ENCODE data around the gene PPIF.

DNA sequence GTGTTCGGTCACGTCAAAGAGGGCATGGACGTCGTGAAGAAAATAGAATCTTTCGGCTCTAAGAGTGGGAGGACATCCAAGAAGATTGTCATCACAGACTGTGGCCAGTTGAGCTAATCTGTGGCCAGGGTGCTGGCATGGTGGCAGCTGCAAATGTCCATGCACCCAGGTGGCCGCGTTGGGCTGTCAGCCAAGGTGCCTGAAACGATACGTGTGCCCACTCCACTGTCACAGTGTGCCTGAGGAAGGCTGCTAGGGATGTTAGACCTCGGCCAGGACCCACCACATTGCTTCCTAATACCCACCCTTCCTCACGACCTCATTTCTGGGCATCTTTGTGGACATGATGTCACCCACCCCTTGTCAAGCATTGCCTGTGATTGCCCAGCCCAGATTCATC, 6.5 kb downstream of the PPIF start:
- no peak for TF ChIP-seq EGR1 (IDR thresholded peaks at IDR 0.05)
- no peak for TF ChIP-seq YY1 (IDR thresholded peaks at IDR 0.05; ENCODE audit: low read depth)
- TF ChIP-seq, protein P1, sequence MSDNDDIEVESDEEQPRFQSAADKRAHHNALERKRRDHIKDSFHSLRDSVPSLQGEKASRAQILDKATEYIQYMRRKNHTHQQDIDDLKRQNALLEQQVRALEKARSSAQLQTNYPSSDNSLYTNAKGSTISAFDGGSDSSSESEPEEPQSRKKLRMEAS (IDR thresholded peaks at IDR 0.05): no peak
- no peak for TF ChIP-seq NFIC (IDR thresholded peaks at IDR 0.05)
- no peak for TF ChIP-seq CEBPB (IDR thresholded peaks at IDR 0.05)
- TF ChIP-seq, protein P2, sequence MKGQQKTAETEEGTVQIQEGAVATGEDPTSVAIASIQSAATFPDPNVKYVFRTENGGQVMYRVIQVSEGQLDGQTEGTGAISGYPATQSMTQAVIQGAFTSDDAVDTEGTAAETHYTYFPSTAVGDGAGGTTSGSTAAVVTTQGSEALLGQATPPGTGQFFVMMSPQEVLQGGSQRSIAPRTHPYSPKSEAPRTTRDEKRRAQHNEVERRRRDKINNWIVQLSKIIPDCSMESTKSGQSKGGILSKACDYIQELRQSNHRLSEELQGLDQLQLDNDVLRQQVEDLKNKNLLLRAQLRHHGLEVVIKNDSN (IDR thresholded peaks at IDR 0.05): no peak
- TF ChIP-seq TAF1 (IDR thresholded peaks at IDR 0.05; ENCODE audit: low read depth): no peak
- no peak for TF ChIP-seq RAD21 (IDR thresholded peaks at IDR 0.05; ENCODE audit: low read depth)
- no peak for TF ChIP-seq EP300 (IDR thresholded peaks at IDR 0.05; ENCODE audit: borderline replicate concordance)
- TF ChIP-seq, protein P3, sequence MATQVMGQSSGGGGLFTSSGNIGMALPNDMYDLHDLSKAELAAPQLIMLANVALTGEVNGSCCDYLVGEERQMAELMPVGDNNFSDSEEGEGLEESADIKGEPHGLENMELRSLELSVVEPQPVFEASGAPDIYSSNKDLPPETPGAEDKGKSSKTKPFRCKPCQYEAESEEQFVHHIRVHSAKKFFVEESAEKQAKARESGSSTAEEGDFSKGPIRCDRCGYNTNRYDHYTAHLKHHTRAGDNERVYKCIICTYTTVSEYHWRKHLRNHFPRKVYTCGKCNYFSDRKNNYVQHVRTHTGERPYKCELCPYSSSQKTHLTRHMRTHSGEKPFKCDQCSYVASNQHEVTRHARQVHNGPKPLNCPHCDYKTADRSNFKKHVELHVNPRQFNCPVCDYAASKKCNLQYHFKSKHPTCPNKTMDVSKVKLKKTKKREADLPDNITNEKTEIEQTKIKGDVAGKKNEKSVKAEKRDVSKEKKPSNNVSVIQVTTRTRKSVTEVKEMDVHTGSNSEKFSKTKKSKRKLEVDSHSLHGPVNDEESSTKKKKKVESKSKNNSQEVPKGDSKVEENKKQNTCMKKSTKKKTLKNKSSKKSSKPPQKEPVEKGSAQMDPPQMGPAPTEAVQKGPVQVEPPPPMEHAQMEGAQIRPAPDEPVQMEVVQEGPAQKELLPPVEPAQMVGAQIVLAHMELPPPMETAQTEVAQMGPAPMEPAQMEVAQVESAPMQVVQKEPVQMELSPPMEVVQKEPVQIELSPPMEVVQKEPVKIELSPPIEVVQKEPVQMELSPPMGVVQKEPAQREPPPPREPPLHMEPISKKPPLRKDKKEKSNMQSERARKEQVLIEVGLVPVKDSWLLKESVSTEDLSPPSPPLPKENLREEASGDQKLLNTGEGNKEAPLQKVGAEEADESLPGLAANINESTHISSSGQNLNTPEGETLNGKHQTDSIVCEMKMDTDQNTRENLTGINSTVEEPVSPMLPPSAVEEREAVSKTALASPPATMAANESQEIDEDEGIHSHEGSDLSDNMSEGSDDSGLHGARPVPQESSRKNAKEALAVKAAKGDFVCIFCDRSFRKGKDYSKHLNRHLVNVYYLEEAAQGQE (IDR thresholded peaks at IDR 0.05; ENCODE audit: low read depth): no peak
- no peak for TF ChIP-seq CREB1 (IDR thresholded peaks at IDR 0.05; ENCODE audit: low read depth)
- no peak for TF ChIP-seq ZBTB7A (IDR thresholded peaks at IDR 0.05; ENCODE audit: low read depth)
